NCI-H2227 (cell line): ENCODE data around the gene CYP3A5.
"Not testable (repeated sequence)": the region's sequence is repeated elsewhere in the genome, so short reads cannot be mapped to it uniquely, and the experiment has no call there.

Source experiments
- DNase-seq: peaks from one replicate; lab custom pipeline; 2025; ENCODE audit not compliant: unreplicated experiment; lab: John Stamatoyannopoulos, UW

The CYP3A5 gene

DNA sequence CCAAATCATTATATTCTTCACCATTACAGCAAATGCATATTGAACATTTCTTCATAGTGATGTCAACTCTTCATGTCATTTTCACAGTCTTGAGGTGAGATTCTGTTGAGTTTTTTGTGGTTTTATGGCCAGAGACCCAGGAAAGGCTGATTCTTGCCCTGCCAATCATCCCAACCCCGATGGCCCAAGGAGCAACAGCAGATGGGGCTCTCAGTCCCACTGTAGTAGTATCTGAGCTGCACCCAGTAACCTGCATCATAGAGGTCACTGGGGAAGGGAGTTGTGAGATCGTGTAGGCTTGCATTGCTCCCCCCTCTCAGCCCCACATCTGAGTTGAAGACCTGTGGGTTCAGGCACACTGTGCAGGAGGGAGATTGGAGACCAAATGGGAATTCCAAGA, 36.3 kb downstream of the CYP3A5 start:
- no peak for DNase-seq

DNA sequence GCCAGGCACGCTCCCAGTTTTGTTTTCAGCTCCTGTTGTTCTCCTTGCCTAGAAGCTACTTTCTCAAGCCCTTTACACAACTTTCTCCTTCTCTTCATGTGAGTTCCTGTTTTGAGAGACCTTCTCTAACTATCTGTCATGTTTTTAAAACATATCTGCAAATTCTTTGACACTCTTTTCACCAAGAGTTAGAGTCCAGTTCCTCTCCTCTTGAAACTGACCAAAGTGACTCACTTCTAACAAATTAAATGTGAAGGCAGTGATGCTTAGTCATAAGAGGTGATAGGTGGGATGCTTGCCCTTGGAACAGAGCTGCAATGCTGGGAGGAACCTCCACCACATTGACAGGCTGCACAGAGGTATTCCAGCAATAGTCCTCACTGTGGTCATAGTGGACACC, 37.8 kb downstream of the CYP3A5 start:
- DNase-seq, result no peak

DNA sequence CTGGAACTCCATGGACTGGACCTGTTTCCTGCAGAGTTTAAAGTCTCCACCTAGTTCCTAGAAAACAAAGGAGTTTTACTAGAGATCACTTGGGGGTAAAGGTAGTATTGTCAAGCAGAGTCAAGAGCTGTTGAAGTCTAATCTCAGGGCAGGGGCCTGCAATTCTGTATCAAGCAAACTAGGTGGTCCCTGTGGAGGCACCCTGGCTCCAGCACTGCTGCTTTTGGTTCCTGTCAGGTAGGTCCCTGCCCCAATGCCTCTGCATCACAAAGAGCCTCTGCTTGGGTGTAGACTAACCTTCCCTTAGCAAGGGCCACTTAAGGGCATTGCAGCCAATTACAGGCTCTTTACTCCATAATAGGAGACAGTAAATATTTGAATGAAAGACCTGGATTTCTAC, 40.5 kb downstream of the CYP3A5 start:
- no peak for DNase-seq

DNA sequence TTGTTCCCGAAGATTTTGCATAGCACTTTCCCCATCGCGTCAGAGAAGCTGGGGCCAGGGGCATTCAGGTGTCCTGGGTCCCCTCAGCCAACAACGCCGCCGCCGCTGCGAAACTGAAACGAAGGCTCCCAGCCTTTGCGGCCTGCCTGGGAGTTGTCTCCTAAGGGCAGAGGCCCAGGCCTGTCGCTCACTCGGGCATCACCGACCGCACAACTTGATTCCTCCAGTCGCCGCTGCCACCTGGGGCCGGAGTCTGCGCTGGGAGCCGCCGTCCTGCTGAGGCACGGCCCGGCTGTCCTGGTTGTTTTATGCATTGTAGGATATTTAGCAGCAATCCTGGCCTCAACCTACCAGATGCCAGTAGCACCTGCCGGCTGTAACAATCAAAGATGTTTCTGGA, 41.1 kb downstream of the CYP3A5 start:
- DNase-seq, result no peak

DNA sequence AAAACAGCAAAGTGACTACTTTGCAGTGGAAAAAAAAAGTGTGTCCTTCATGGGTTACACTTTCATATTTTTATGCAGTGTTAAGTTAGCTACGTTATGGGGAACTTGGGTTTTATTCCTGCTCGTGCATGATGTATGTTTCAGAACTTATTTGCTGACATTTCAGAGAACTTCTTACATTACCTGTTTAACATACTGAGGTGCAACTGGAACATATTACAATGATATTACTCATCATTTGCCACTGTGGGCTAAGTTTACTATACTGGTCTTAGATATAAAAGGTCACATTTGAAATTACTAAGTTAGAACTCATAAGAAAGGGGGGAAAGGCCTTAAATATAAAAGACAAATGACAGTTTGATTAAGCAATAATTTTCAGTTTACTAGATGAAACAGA, 42.4 kb downstream of the CYP3A5 start:
- not testable (repeated sequence) for DNase-seq

DNA sequence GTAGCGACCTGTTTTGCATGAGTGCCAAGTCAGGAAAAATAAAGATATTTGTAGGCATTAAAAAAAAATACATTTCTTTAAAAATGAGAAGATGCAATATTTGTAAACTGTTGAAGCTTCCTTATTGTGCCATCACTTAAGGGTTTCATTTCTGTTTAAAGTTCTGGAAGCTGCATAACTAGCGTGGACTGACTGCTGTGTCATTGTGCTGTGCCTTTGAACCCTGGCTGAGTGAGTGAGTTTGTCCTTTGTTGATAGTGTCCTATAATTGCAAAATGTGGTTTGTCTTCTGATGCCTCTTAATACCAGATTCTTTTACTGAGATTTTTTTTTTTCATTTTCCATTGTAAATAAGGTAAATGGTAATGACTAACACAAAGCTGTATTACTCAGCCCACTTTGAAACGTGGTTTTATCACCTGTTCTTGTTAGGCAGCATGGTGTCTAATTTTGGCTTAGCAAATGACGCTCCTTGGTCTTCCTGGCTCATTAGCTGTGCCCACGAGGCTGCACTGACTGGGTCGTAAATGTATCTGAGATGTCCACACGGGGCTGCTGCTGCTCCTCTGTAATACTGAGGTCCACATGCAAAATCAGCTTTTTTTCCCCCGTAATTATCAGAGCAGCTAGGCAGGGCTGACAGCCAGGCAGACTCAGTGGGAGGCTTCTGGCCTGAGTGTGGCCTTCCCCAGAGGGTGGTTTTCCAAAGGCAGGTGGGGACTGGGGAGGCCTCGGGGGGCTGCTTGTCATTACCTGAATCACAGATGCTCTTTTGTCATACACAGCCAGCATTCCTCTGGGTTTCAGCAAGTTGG, 48.3 kb downstream of the CYP3A5 start:
- peak; percentile 77 for DNase-seq

DNA sequence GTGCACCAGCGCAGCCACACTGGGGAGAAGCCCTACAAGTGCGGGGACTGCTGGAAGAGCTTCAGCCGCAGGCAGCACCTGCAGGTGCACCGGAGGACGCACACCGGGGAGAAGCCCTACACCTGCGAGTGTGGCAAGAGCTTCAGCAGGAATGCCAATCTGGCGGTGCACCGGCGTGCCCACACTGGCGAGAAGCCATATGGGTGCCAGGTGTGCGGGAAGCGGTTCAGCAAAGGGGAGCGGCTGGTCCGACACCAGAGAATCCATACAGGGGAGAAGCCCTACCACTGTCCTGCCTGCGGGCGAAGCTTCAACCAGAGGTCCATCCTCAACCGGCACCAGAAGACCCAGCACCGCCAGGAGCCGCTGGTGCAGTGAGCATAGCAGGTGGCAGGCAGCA, 50.2 kb downstream of the CYP3A5 start:
- no peak for DNase-seq

DNA sequence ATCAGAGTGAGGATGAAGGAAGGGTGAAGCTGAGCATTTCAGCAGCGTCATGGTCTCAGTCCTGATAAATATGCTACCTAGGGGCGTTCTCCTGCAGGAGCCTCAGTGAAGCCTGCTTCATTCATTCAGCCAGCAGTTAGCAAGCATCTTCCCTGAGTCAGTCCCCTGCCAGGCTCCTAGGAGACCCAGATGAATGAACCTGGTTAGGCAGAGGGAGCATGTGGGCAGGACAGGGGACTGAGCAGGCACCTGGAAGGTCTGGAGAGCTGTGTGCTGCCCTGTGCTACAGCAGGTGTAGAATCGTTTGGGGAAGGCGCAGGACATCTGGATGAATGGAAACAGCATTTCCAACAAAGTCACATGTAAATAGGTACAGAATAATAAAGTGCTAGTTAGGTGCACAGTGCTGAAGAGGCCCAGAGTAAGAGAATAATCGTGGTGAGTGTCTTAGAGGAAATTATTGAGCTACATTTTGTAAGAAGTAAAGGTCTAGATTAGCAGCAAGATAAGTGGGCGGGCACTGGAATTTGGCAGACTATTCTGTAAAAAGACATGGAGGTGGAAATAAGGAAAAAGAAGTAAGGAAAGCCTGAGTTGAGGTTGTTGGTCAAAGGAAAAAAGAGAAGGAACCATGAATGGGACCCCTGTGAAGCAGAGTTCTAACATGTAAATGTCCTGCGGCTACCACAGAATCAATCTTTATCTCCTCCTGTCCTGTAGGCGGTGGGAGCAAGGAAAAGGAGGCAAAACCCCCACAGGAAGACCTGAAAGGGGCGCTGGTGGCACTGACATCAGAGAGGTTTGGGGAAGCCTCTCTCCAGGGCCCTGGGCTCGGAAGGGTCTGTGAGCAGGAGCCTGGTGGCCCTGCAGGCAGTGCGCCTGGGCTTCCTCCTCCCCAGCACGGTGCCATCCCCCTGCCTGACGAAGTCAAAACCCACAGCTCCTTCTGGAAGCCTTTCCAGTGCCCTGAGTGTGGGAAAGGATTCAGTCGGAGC, 51.0 kb downstream of the CYP3A5 start:
- DNase-seq, result no peak

DNA sequence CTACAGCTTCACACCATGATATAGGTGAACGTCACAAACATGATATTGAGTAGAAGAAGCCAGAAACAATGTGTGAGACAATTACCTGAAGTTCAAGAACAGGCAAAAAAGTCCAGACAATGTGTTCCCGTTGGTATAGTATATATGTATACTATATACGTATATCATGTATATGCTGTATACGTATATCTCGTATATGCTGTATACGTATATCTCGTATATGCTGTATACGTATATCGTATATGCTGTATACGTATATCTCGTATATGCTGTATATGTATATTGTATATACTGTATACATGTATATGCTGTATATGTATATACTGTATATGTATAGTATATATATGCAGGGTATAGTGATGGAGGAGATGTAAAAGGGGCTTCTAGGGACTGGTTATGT, 52.3 kb downstream of the CYP3A5 start:
- no peak for DNase-seq

DNA sequence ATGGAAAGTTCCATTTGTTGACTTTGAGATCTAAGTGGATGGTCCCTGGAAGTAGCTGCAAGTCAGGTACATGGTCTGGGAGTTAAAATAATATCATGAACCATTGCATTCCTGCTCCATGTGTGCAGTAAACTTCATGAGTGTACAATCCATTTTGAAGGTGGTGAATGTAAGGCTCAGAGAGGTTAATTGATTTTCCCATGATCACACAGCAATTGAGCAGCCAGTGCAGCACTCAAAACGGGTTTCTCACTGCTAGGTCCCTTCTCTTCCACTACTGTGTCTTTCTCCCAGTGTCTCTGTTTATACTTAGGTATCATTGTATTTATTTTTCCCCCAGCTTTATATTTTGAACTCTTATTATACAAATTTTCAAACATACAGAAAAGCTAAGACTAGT, 53.1 kb downstream of the CYP3A5 start:
- no peak for DNase-seq

DNA sequence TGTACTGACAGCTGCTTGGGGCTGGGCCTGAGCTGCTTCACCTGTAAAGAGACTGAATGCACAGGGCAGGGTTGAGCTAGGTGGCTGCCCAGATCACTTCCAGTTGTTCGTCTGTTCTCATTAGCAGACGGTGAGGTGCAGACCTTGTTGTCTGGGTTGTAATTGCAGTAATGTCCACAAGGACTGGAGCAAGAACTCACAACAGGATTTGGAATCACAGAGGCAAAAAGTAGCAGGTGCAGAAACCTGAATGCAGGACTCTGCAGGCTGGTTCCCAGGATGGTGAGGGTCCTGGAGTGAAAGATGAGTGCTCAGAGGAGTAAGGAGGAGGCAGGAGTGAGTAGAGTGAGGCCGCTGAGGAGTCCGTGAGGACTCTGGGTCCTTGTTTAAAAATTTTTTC, 53.8 kb downstream of the CYP3A5 start:
- no peak for DNase-seq

DNA sequence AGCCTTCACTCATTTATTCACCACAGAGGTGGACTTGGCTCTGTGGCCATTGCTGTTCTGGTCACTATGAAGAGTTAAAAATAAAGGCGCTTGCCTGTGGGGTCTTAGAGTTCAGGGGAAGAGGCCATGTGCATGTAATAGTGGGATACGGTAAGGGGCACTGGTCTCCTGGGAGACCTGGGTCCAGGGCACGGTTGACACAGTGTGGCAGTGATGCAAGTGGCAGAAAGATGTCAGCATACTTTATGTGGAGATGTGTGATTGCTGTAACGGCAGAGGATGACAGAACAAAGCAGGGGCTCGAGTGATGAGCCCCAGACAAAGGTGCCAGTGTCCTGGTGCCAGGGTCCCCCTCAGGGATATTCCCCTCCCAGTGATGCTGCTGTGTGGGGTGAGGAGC, 54.5 kb downstream of the CYP3A5 start:
- no peak for DNase-seq

DNA sequence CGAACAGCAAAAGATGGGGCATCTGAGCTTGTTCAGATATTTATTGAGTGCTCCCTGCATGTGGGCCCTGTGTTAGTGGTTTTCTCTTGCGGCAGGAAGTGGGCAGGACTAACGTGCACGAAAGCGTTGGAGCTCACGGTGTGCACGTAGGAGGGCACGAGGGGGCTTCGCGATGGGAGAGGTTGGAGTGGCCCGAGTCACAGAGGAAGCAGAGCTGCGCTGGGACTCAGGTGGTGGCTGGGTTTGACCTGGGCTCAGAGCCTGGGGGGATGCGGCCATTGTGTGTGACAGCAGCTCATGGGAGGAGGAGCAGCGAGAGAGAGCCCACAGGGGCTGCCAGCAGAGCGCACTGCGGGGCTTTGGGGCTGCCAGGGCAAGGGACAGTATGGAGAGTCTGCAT, 55.3 kb downstream of the CYP3A5 start:
- no peak for DNase-seq

DNA sequence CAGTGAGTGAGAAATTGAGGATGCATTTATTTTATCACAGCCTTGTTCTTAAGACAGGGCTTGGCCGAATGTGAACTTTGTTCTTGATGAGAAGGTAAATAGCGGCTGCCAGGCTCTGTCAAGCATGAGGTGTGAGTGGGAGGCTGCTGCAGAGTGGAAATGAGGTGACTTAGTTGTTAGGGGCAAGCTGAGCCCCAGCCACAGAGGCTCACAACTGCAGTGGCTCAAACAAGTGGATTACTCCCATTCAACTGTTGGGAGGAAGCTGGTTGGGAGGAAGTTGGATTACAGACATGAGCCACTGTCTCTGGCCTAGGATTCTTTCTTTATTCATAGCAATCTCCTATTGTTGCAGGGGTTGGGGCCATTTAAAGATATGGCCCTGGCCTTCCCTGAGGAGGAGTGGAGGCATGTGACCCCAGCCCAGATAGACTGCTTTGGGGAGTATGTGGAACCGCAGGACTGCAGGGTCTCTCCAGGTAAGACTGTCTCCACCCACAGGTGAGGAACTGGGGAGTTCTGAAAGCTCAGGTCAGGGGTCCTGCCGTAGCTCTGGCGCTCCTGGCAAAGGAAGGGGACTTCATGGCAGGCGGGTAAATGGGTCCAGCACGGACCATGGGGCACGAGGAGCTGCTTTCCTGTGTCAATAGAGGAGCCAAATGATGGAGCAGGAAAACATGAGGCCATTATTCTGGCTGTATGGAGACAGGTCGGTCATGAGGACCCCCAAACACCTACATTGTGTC, 55.9 kb downstream of the CYP3A5 start:
- no peak for DNase-seq

DNA sequence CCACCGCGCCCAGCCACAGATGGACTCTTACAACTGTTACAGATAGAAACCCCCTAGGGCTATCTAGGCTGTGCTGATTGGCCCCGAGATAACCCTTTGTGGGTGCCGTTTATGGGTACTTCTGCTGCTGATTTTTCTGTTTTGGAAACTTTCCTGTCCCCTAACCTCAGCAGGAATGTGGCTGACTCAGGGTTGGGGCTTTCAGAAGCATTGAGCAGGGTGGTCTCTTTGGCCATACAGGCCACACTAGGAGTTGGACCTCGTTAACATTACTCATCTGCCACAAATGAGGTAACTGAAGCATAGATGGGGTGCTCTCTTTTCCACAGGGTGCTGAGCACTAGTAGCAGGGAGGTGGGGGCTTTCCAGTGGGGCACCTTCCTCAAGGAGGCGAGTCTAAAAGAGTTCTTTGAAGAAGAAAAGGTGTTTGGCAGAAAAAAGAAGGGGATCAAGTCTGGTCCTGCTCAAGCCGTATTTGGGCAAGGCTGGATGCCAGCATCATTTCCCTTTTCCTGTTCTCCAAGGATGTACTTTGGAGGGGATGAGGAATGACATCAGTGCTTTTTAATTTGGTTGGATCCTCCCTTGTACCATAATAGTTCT, 56.6 kb downstream of the CYP3A5 start:
- DNase-seq, result no peak

DNA sequence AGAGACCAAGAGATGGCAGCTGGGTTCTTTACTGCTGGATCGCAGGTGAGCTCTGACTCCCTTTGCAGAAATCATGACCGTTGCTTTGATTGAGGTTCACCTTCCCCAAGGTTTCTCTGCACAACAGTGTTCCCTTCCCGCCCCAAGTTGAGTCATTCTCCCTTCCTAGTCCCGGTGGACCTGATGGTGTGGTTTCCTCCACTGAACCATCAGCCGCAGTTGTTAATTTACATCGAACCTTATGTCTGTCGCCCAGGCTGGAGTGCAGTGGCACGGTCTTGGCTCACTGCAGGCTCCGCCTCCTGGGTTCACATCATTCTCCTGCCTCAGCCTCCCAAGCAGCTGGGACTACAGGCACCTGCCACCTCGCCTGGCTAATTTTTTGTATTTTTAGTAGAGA, 57.2 kb downstream of the CYP3A5 start:
- DNase-seq, result no peak

DNA sequence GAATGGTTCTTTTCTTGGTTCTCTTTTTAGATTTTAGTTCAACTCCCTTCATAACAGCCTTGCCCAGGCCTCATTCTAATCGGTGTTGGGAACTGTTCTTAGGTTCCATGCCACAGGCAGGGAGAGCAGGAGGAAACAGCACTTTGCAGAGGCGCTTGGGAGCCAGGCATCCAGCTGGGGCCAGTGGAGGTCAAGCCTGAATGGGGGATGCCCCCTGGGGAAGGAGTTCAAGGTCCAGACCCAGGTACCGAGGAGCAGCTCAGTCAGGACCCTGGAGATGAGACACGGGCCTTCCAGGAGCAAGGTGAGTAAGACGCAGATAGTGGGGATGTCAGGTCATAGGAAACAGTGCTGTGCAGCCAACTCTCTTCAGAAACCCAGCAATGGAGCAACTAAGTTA, 58.5 kb downstream of the CYP3A5 start:
- no peak for DNase-seq

DNA sequence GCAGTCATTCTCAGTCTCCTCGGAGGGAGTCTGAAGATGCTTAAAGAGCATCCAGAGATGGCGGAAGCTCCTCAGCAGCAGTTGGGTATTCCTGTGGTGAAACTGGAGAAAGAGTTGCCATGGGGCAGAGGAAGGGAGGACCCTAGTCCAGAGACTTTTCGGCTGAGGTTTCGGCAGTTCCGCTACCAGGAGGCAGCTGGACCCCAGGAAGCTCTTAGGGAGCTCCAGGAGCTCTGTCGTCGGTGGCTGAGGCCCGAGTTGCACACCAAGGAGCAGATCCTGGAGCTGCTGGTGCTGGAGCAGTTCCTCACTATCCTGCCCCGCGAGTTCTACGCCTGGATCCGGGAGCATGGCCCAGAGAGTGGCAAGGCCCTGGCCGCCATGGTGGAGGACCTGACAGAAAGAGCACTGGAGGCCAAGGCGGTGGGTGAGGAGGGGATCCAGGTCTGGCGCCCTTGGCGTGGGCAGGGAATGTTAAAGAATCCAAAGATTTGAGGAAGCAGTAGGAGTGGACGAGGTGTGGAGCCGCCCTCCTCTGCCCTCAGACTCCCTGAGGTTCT, 60.1 kb downstream of the CYP3A5 start:
- no peak for DNase-seq

DNA sequence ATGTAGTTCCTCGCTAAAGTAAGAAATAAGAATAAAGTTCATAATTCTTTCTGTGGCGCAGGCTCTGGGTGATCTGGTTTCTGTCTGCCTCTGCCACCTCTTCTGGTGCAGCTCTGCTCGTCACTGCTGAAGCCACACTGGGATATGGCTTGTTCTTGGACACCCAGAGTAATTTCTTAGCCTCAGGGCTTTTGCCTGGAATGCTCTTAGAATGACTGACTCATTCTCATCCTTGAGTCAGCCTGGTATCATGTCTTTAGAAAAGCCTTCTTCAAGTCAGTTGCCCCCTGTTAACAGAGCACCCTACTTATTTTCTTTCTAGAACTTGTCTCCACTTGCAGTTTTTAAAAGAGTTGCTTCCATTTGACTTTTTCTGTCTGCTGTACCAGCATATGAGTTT, 61.1 kb downstream of the CYP3A5 start:
- DNase-seq, result no peak

DNA sequence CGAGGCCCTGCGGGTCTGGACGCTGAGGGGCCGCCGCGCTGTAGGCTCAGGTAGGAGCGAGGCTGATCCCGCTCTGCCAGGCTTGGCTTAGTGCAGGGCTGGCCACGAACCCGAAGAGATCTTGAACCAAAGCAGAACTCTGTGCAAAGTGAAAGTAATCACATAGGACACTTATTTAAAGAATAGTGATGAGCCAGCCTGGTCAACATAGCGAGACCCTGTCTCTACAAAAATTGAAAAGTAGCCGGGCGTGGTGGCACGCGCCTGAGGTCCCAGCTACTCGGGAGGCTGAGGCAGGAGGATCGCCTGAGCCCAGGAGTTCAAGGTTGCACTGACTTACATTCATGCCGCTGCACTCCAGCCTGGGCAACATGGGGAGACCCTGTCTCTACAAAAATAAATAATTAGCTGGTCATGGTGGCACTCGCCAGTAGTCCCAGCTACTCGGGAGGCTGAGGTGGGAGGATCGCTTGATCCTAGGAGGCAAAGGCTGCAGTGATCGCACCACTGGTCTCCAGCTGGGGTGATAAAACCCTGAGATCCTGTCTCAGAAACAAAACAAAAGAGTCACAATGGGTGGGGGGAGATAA, 62.5 kb downstream of the CYP3A5 start:
- no peak for DNase-seq
